ENCODE results near the gene BCL2L13. TPM values are rescaled to one million over a fixed set of nuclear protein-coding genes. Genes with fewer than 3 reads are reported as not detected.
"Not testable (repeated sequence)": the region's sequence is repeated elsewhere in the genome, so short reads cannot be mapped to it uniquely, and the experiment has no call there.

BCL2L13 gene
- polyA plus RNA-seq, 3 donors = 46.6 to 49.5 (median 47.4) TPM

GRCh38 chr22:17738386-17739128, 100.0 kb downstream of the BCL2L13 start:
- no peak for DNase-seq (ENCODE audit: extremely low read depth in 1 of 11, low read depth in 9 of 11, low spot score in 4 of 11)

- no peak for DNase-seq (ENCODE audit: extremely low read depth in 1 of 11, low read depth in 9 of 11, low spot score in 4 of 11)
Observed at GRCh38 chr22:17739196-17739975, 100.8 kb downstream of the BCL2L13 start.

- no peak for DNase-seq (ENCODE audit: extremely low read depth in 1 of 11, low read depth in 9 of 11, low spot score in 4 of 11)
Observed at GRCh38 chr22:17741866-17742526, 103.4 kb downstream of the BCL2L13 start.

- DNase-seq (ENCODE audit: extremely low read depth in 1 of 11, low read depth in 9 of 11, low spot score in 4 of 11) = peak; percentile 44 to 71 (median 53)
Observed at GRCh38 chr22:17742527-17742902, 104.0 kb downstream of the BCL2L13 start.

GRCh38 chr22:17743661-17744411, 105.3 kb downstream of the BCL2L13 start:
- no peak for DNase-seq (ENCODE audit: extremely low read depth in 1 of 11, low read depth in 9 of 11, low spot score in 4 of 11)

GRCh38 chr22:17744430-17744829, 105.9 kb downstream of the BCL2L13 start:
- DNase-seq (ENCODE audit: extremely low read depth in 1 of 11, low read depth in 9 of 11, low spot score in 4 of 11) = no peak

GRCh38 chr22:17746916-17747315, 108.4 kb downstream of the BCL2L13 start:
- no peak for DNase-seq (ENCODE audit: extremely low read depth in 1 of 11, low read depth in 9 of 11, low spot score in 4 of 11)

GRCh38 chr22:17748555-17749353, 110.2 kb downstream of the BCL2L13 start:
- DNase-seq (ENCODE audit: extremely low read depth in 1 of 11, low read depth in 9 of 11, low spot score in 4 of 11) = no peak

- no peak for DNase-seq (ENCODE audit: extremely low read depth in 1 of 11, low read depth in 9 of 11, low spot score in 4 of 11)
Observed at GRCh38 chr22:17749605-17750395, 111.2 kb downstream of the BCL2L13 start.

GRCh38 chr22:17751596-17751995, 113.0 kb downstream of the BCL2L13 start:
- DNase-seq (ENCODE audit: extremely low read depth in 1 of 11, low read depth in 9 of 11, low spot score in 4 of 11) = no peak

GRCh38 chr22:17753401-17753989, 114.9 kb downstream of the BCL2L13 start:
- DNase-seq (ENCODE audit: extremely low read depth in 1 of 11, low read depth in 9 of 11, low spot score in 4 of 11) = no peak

- DNase-seq (ENCODE audit: extremely low read depth in 1 of 11, low read depth in 9 of 11, low spot score in 4 of 11) = no peak
Observed at GRCh38 chr22:17754233-17754925, 115.8 kb downstream of the BCL2L13 start.

GRCh38 chr22:17761138-17761488, 122.6 kb downstream of the BCL2L13 start:
- DNase-seq (ENCODE audit: extremely low read depth in 1 of 11, low read depth in 9 of 11, low spot score in 4 of 11) = no peak

- not testable (repeated sequence) for DNase-seq (ENCODE audit: extremely low read depth in 1 of 11, low read depth in 9 of 11, low spot score in 4 of 11)
Observed at GRCh38 chr22:17763442-17763841, 124.9 kb downstream of the BCL2L13 start.

GRCh38 chr22:17764036-17764435, 125.5 kb downstream of the BCL2L13 start:
- no peak for DNase-seq (ENCODE audit: extremely low read depth in 1 of 11, low read depth in 9 of 11, low spot score in 4 of 11)

GRCh38 chr22:17764852-17765251, 126.3 kb downstream of the BCL2L13 start:
- not testable (repeated sequence) for DNase-seq (ENCODE audit: extremely low read depth in 1 of 11, low read depth in 9 of 11, low spot score in 4 of 11)
